Small intestine (tissue), 7 donors: Measurements from ENCODE around the gene PRSS8. TPM values are rescaled to one million over a fixed set of nuclear protein-coding genes. Genes with fewer than 3 reads are reported as not detected.

Experiments used
- DNase-seq, 2 donors: peaks; one replicate each; pipeline versions ENCODE4 v3.0.0 to v3.0.0-alpha.2; 2013
- FAIRE-seq: peaks from 2 replicates; lab custom pipeline; 2012; peaks lifted over from hg19 to GRCh38; lab: Jason Lieb, UNC
- H3K27ac ChIP-seq, 3 donors: one replicate each; pipeline ENCODE4 v1.5.1; 2013; ENCODE audit warnings: low read length in 2 of 3, mild to moderate bottlenecking in 2 of 3, control low read depth in 1 of 3, inconsistent platforms in 1 of 3, low read depth in 1 of 3, moderate library complexity in 1 of 3
- H3K27me3 ChIP-seq, 3 donors: one replicate each; pipeline ENCODE4 v1.6.1; 2013; ENCODE audit warnings: low read length in 3 of 3, inconsistent platforms in 1 of 3; ENCODE audit not compliant: control insufficient read depth in 3 of 3, insufficient read depth in 3 of 3
- H3K36me3 ChIP-seq, 3 donors: one replicate each; pipeline ENCODE4 v1.6.1; 2013; ENCODE audit warnings: low read length in 3 of 3, inconsistent platforms in 1 of 3, low read depth in 1 of 3, mild to moderate bottlenecking in 1 of 3, moderate library complexity in 1 of 3; ENCODE audit not compliant: control insufficient read depth in 3 of 3, insufficient read depth in 2 of 3
- H3K4me1 ChIP-seq, 3 donors: one replicate each; pipeline ENCODE4 v1.6.1; 2013; ENCODE audit warnings: low read length in 2 of 3, inconsistent platforms in 1 of 3, low read depth in 1 of 3, mild to moderate bottlenecking in 1 of 3, moderate library complexity in 1 of 3; ENCODE audit not compliant: control insufficient read depth in 3 of 3, insufficient read depth in 2 of 3
- H3K4me3 ChIP-seq, 3 donors: one replicate each; pipeline ENCODE4 v1.5.1; 2013; ENCODE audit warnings: low read length in 3 of 3, control low read depth in 1 of 3, inconsistent platforms in 1 of 3, low read depth in 1 of 3, mild to moderate bottlenecking in 1 of 3, moderate library complexity in 1 of 3
- H3K9me3 ChIP-seq, 2 donors: one replicate each; pipeline ENCODE4 v1.6.1; 2013; ENCODE audit warnings: low read depth in 1 of 2, low read length in 1 of 2; ENCODE audit not compliant: control insufficient read depth in 2 of 2, insufficient read depth in 1 of 2
- WGBS, 3 donors: extraction: QIAGEN DNeasy Blood & Tissue Kit; methylation state at CpG; one replicate each; pipeline ENCODE4 v1.1.7; 2013; 5-methylcytosine and 5-hydroxymethylcytosine counted together
- polyA plus RNA-seq, 4 donors: library from polyadenylated mRNA; stranded (reverse) in 3 of 4; unstranded in 1 of 4; fragments of 200-250 nt in 3 of 4; fragments of 120-200 nt in 1 of 4; gene quantifications; one replicate each; pipeline versions ENCODE4 v1.2.1 to v1.2.3, GENCODE V29; 2013
- donor health status: healthy with polysubstance abuse.
- donor health status: control.
- donor health status: control.
- donor health status: Bipolar disorder and iron deficiency.
- donor health status: healthy.

PRSS8 gene
- polyA plus RNA-seq, 4 donors = 220 to 393 (median 292) TPM

DNA sequence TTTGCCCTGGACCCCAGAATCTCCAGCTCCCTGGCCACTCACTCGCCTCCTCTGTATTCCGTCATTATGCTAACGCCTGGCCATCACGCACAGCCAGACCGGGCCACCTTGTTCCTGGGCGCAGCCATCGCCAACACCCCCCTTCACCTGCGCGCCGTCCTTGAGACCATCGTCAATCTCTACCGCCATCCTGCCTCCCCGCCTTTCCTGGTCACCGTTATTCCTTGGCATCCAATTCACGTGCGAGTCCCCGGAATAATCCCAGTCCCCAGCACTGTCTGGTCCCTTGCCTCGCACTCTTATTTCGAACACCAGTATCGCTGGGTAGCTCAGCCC is 41.5 kb downstream of the PRSS8 start:
- WGBS, 3 donors = 0 to 1% (median 1%) methylated on average over 20 of the region's 20 CpGs

GRCh38 chr16:31093132-31093703 is 42.3 kb downstream of the PRSS8 start:
- Histone ChIP-seq H3K36me3 (peaks cover 0 to 31% (median 2%) of the 10 kb centered on the region in 3 donors), H3K4me1 (peaks cover 0 to 6% (median 5%) of the 10 kb centered on the region in 3 donors), H3K4me3 (peak overlapping the region in 2 of 3 donors; percentile 2 to 82), H3K9me3 (no peaks in the 10 kb centered on the region), H3K27me3 (no peaks in the 10 kb centered on the region), H3K27ac (no peak overlapping the region)
- peak; percentile 40 to 64 for DNase-seq
- WGBS, 3 donors = 14 to 37% (median 37%) methylated on average over 16 to 17 of the region's 17 CpGs
- no peak for FAIRE-seq

More for the DNA sequence above, 41.5 kb downstream of the PRSS8 start:
- FAIRE-seq (no peak), DNase-seq (no peak)
- Histone ChIP-seq H3K4me3 (peak overlapping the region; percentile 48 to 82 (median 76)), H3K4me1 (peaks cover 0 to 6% (median 5%) of the 10 kb centered on the region in 3 donors), H3K9me3 (no peaks in the 10 kb centered on the region), H3K27ac (peak overlapping the region; percentile 75 to 93 (median 88)), H3K27me3 (no peaks in the 10 kb centered on the region), H3K36me3 (peaks cover 0 to 24% (median 2%) of the 10 kb centered on the region in 3 donors)

GRCh38 chr16:31092330-31092729 is 43.2 kb downstream of the PRSS8 start:
- H3K4me3 ChIP-seq = no peak overlapping the region
- FAIRE-seq (no peak), DNase-seq (no peak)
- no peaks in the 10 kb centered on the region for H3K9me3 ChIP-seq
- H3K36me3 ChIP-seq = peaks cover 0 to 40% (median 2%) of the 10 kb centered on the region in 3 donors
- H3K4me1 ChIP-seq = peaks cover 0 to 6% (median 5%) of the 10 kb centered on the region in 3 donors
- 93 to 98% (median 96%) methylated on average over 5 of the region's 5 CpGs for WGBS, 3 donors
- H3K27me3 ChIP-seq = no peaks in the 10 kb centered on the region
- no peak overlapping the region for H3K27ac ChIP-seq

- DNase-seq = no peak
- no peak for FAIRE-seq
- Histone ChIP-seq H3K4me1 (peaks cover 0 to 6% (median 5%) of the 10 kb centered on the region in 3 donors), H3K4me3 (no peak overlapping the region), H3K9me3 (no peaks in the 10 kb centered on the region), H3K27me3 (no peaks in the 10 kb centered on the region), H3K27ac (no peak overlapping the region), H3K36me3 (peaks cover 2 to 56% (median 2%) of the 10 kb centered on the region in 3 donors)
- 87 to 100% (median 92%) methylated on average over 2 of the region's 2 CpGs for WGBS, 3 donors
These were observed 45.0 kb downstream of the PRSS8 start for GRCh38 chr16:31090540-31090939.

GRCh38 chr16:31089199-31089598 is 46.3 kb downstream of the PRSS8 start:
- no peak overlapping the region for H3K4me3 ChIP-seq
- H3K27me3 ChIP-seq = no peaks in the 10 kb centered on the region
- 88 to 96% (median 93%) methylated on average over 8 of the region's 8 CpGs for WGBS, 3 donors
- no peak overlapping the region for H3K27ac ChIP-seq
- H3K36me3 ChIP-seq = peaks cover 2 to 66% (median 5%) of the 10 kb centered on the region in 3 donors
- no peak for FAIRE-seq
- H3K9me3 ChIP-seq = no peaks in the 10 kb centered on the region
- peaks cover 0 to 6% (median 5%) of the 10 kb centered on the region in 3 donors for H3K4me1 ChIP-seq
- no peak for DNase-seq

GRCh38 chr16:31088459-31089183 is 46.9 kb downstream of the PRSS8 start, which contains the start of gene PRSS53:
Gene PRSS53, minus strand, starts transcription at chr16:31088943. Its CDS starts 134 bp downstream, at chr16:31088809.
- Histone ChIP-seq H3K4me3 (no peak within 1 kb of the TSS), H3K36me3 (peaks cover 2 to 71% (median 5%) of the 10 kb centered on the region in 3 donors), H3K9me3 (no peaks in the 10 kb centered on the region), H3K27ac (no peak within 1 kb of the TSS), H3K4me1 (peaks cover 0 to 5% (median under 1%) of the 10 kb centered on the region in 3 donors), H3K27me3 (no peaks in the 10 kb centered on the region)
- FAIRE-seq (no peak), DNase-seq (no peak)
- 82 to 86% (median 85%) methylated on average over 15 of the region's 15 CpGs for WGBS, 3 donors

DNA sequence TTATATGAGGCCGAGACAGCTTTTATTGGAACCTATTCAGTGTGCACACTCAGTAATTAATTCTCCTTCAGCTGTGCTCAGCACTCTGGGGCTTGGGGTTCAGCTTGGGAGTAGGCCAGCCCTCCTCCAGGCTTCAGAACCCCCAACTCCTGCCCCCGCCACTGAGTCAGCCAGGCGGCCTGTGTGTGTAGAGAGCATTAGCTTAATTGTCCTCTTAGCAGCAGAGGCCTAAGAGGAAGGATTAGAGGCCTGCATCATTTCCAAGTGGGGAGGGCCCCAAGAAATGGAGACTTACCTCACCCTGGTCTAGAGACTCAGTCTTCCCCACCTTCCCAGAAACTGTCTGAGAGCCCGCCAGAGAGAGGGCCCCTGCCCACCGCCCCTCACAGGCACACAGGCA is 47.6 kb downstream of the PRSS8 start:
- H3K27ac ChIP-seq = no peak overlapping the region
- no peaks in the 10 kb centered on the region for H3K27me3 ChIP-seq
- 83 to 88% (median 84%) methylated on average over 5 of the region's 5 CpGs for WGBS, 3 donors
- FAIRE-seq (no peak), DNase-seq (no peak)
- H3K9me3 ChIP-seq = no peaks in the 10 kb centered on the region
- H3K36me3 ChIP-seq = peaks cover 2 to 78% (median 7%) of the 10 kb centered on the region in 3 donors
- H3K4me3 ChIP-seq = no peak overlapping the region
- H3K4me1 ChIP-seq = no peaks in the 10 kb centered on the region

- DNase-seq (no peak), FAIRE-seq (no peak)
- Histone ChIP-seq H3K36me3 (peaks cover 2 to 83% (median 9%) of the 10 kb centered on the region in 3 donors), H3K9me3 (no peaks in the 10 kb centered on the region), H3K27me3 (no peaks in the 10 kb centered on the region), H3K4me1 (no peaks in the 10 kb centered on the region), H3K4me3 (no peak overlapping the region), H3K27ac (no peak overlapping the region)
- WGBS, 3 donors = 92 to 93% (median 92%) methylated on average over 8 of the region's 8 CpGs
These were observed 48.0 kb downstream of the PRSS8 start for GRCh38 chr16:31087481-31087880.
